ACC112 (cell line): Measurements from ENCODE around the gene WDR88.
"Not testable (repeated sequence)": the region's sequence is repeated elsewhere in the genome, so short reads cannot be mapped to it uniquely, and the experiment has no call there.

Experiments
- H2AFZ ChIP-seq: fragments of 200-600 bp; sonication (generic); one replicate; pipeline ENCODE4 v1.6.0; 2017; ENCODE audit warnings: antibody characterized with exemption, low read length; ENCODE audit not compliant: unreplicated experiment
- H3K27ac ChIP-seq: fragments of 200-600 bp; sonication (generic); 2 replicates; pipeline ENCODE4 v1.5.1; 2014; ENCODE audit warnings: low read depth, mild to moderate bottlenecking, antibody characterized with exemption, low read length, moderate library complexity
- H3K27me3 ChIP-seq: fragments of 200-600 bp; sonication (generic); 2 replicates; pipeline ENCODE4 v1.6.1; 2014; ENCODE audit warnings: mild to moderate bottlenecking, antibody characterized with exemption, low read length, moderate library complexity, mixed read lengths; ENCODE audit not compliant: insufficient read depth
- H3K36me3 ChIP-seq: fragments of 200-600 bp; sonication (generic); 2 replicates; pipeline ENCODE4 v1.6.1; 2016; ENCODE audit warnings: mild to moderate bottlenecking, antibody characterized with exemption, low read length, moderate library complexity, mixed read lengths; ENCODE audit not compliant: insufficient read depth
- H3K4me1 ChIP-seq: fragments of 200-600 bp; sonication (generic); one replicate; pipeline ENCODE4 v1.6.1; 2016; ENCODE audit warnings: low read length, mixed read lengths; ENCODE audit not compliant: insufficient read depth, unreplicated experiment, control insufficient read depth
- H3K4me3 ChIP-seq: fragments of 200-600 bp; sonication (generic); 2 replicates; pipeline ENCODE4 v1.5.1; 2014; ENCODE audit warnings: mild to moderate bottlenecking, low read depth, low read length
- H3K79me2 ChIP-seq: fragments of 200-600 bp; sonication (generic); one replicate; pipeline ENCODE4 v1.6.0; 2016; ENCODE audit warnings: low read length; ENCODE audit not compliant: control insufficient read depth, unreplicated experiment, insufficient read depth

WDR88 gene

DNA sequence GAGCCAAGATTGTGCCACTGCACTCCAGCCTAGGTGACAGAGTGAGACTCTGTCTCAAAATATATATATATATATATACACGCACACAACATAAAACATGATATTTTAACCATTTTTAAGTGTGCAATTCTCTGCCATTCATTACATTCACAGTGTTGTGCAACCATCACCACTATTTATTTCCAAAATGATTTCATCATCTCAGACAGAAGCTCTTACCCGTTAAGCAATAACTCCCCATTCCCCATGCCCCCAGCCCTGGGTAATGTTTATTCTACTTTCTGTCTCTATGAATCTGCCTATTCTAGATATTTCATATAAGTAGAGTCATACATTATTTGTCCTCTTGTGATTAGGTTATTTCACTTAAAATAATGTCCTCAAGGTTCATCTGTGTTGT, 20.3 kb downstream of the WDR88 start:
- Histone ChIP-seq H3K27me3 (no peaks in the 10 kb centered on the region), H3K4me1 (no peaks in the 10 kb centered on the region), H3K4me3 (no peak overlapping the region), H3K36me3 (no peaks in the 10 kb centered on the region), H3K79me2 (no peaks in the 10 kb centered on the region), H3K27ac (no peak overlapping the region), H2AFZ (no peak overlapping the region)

DNA sequence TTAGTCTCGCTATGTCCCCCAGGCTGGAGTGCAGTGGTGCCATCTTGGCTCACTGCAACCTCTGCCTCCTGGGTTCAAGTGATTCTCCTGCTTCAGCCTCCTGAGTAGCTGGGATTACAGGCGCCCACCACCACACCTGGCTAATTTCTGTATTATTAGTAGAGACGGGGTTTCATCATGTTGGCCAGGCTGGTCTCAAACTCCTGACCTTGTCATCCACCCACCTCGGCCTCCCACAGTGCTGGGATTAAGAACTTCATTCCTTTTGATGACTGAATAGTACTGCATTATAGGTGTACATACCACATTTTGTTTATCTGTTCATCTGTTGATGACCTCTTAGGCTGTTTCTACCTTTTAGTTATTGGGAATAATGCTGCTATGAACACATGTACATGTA, 20.7 kb downstream of the WDR88 start:
- not testable (repeated sequence) for H3K27ac ChIP-seq, H3K4me1 ChIP-seq, H3K27me3 ChIP-seq, H3K4me3 ChIP-seq, H3K36me3 ChIP-seq, H2AFZ ChIP-seq, H3K79me2 ChIP-seq

DNA sequence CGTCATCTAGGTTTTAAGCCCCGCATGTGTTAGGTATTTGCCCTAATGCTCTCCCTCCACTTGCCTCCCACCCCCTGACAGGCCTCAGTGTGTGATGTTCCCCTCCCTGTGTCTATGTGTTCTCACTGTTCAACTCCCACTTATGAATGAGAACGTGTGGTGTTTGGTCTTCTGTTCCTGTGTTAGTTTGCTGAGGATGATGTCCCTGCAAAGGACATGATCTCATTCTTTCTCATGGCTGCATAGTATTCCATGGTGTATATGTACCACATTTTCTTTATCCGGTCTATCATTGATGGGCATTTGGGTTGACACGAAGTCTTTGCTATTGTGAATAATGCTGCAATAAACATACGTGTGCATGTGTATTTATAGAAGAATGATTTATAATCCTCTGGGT, 22.4 kb downstream of the WDR88 start:
- H2AFZ ChIP-seq, H3K36me3 ChIP-seq, H3K27ac ChIP-seq, H3K79me2 ChIP-seq, H3K4me1 ChIP-seq, H3K27me3 ChIP-seq, H3K4me3 ChIP-seq: not testable (repeated sequence)

DNA sequence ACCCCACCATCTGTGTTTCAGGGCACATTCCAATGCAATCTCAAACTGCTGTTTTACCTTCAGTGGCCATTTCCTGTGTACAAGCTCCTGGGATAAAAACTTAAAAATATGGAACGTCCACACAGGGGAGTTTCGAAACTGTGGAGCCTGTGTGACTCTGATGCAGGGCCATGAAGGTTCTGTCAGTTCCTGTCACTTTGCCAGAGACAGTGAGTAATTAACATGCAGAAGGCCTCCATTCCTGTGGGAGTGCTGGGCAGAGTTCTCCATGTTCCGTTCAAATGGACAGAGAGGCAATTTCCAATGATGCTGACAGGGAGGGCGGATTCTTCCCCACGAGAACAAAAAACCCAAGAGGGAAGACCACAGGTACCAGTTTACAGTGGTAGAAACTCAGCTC, 24.4 kb downstream of the WDR88 start:
- H3K4me3 ChIP-seq = no peak overlapping the region
- no peak overlapping the region for H3K27ac ChIP-seq
- no peaks in the 10 kb centered on the region for H3K79me2 ChIP-seq
- no peaks in the 10 kb centered on the region for H3K36me3 ChIP-seq
- H3K27me3 ChIP-seq = no peaks in the 10 kb centered on the region
- no peak overlapping the region for H2AFZ ChIP-seq
- no peaks in the 10 kb centered on the region for H3K4me1 ChIP-seq

DNA sequence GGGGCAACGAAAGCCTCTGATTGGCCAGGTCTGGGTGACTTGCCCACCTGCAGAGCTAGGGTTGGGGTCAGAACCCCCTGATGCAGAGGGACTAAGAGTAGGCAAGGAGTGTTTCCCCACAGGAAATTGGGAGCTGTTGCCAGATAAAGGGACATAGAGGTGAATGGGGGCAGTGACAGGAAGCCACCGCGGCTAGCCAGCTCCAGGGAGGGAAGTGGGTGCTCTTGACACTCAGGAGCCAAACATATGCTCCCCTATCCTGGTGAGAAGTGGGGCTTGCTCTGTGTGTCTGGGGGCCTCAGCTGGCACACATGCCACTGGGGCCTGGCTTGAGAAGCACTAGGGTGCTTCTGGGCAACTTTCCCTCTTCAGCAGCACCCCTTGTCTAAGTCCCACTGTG, 26.0 kb downstream of the WDR88 start:
- Histone ChIP-seq H3K27ac (no peak overlapping the region), H3K4me3 (no peak overlapping the region), H2AFZ (no peak overlapping the region), H3K27me3 (no peaks in the 10 kb centered on the region), H3K79me2 (no peaks in the 10 kb centered on the region), H3K4me1 (no peaks in the 10 kb centered on the region), H3K36me3 (no peaks in the 10 kb centered on the region)

DNA sequence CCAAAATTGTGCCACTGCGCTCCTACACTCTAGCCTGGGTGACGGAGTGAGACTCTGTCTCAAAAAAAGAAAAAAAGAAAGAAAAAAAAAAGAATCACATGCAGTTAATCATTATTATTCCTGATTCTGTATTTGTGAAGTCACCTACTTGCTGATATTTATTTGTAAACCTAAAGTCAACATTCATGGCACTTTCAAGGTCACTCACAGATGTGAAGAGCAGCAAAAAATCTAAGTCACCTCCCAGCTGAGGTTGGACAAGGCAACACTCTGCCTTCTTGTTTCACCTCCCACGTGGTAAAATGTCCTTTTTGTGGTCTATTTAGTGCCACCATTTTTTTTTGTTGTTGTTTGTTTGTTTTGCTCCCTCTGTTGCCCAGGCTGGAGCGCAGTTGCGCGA, 26.5 kb downstream of the WDR88 start:
- no peak overlapping the region for H3K4me3 ChIP-seq
- H3K4me1 ChIP-seq = no peaks in the 10 kb centered on the region
- H3K36me3 ChIP-seq = no peaks in the 10 kb centered on the region
- no peaks in the 10 kb centered on the region for H3K79me2 ChIP-seq
- no peaks in the 10 kb centered on the region for H3K27me3 ChIP-seq
- H3K27ac ChIP-seq = no peak overlapping the region
- H2AFZ ChIP-seq = no peak overlapping the region

DNA sequence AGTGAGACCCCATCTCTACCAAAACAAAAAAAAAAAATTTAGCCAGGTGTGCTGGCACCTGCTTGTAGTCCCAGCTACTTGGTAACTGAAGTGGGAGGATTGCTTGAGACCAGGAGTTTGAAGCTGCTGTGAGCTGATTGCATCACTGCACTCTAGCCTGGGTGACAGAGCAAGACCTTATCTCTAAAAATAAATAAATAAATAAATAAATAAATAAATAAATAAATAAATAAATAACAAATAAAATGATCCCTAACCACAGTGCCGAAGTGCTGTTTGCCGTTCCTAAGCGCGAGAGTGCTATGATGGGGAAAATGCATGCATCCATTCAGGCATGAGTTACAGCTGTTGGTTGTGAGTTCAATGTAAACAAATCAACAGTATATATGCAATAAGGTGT, 27.2 kb downstream of the WDR88 start:
- Histone ChIP-seq H3K27me3 (no peaks in the 10 kb centered on the region), H3K4me1 (no peaks in the 10 kb centered on the region), H3K27ac (no peak overlapping the region), H2AFZ (no peak overlapping the region), H3K4me3 (no peak overlapping the region), H3K36me3 (no peaks in the 10 kb centered on the region), H3K79me2 (no peaks in the 10 kb centered on the region)

DNA sequence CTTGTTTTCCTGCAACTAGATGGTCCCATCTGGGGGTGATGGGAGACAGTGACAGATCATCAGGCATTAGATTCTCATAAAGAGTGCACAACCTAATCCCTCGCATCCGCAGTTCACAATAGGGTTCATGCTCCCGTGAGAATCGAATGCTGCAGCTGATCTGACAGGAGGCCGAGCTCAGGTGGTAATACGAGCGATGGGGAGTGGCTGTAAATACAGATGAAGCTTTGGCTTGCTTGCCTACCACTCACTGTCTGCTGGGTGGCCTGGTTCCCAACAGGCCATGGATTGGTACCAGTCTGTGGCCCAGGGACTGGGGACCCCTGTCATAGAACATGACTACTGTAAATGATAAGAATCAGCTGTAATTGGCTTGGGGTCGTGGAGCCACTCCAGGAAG, 28.0 kb downstream of the WDR88 start:
- Histone ChIP-seq H3K4me3 (no peak overlapping the region), H3K4me1 (no peaks in the 10 kb centered on the region), H2AFZ (no peak overlapping the region), H3K27ac (no peak overlapping the region), H3K79me2 (no peaks in the 10 kb centered on the region), H3K27me3 (no peaks in the 10 kb centered on the region), H3K36me3 (no peaks in the 10 kb centered on the region)

DNA sequence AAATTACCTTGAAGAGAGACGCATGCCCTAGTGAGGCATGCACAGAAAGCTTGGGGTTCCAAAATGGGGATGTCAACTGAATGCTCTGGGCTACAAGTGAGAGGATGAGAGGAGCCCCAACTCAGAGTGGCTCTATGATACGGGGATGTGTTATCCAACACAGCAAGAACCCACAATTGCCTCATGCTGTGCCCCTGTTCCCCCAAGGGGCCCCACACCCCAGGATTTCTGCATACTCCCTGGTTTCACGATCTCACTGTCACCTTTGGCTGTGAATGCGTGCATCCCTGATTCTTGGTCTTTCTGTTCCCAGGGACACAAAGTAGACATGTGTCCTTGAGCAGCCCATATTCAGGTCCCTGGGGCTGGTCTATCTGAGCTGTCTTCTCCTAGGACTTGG, 29.3 kb downstream of the WDR88 start:
- H3K4me1 ChIP-seq = no peaks in the 10 kb centered on the region
- H3K36me3 ChIP-seq = no peaks in the 10 kb centered on the region

DNA sequence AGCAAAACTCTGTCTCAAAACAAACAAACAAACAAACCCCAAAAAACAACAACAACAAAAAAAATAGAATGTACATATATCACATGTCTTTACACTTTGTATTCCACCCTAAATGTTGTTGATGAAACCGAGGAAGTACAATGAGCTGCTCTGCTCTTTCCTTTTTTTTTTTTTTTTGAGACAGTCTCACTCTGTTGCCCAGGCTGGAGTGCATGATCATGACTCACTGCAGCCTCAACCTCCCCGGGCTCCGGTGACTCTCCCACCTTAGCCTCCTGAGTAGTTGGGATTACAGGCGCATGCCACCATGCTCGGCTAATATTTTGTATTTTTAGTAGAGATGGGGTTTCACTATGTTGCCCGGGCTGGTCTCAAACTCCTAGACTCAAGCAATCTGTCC, 31.6 kb downstream of the WDR88 start:
- Histone ChIP-seq H3K4me3 (no peak overlapping the region), H2AFZ (no peak overlapping the region), H3K4me1 (no peaks in the 10 kb centered on the region), H3K79me2 (no peaks in the 10 kb centered on the region), H3K27me3 (no peaks in the 10 kb centered on the region), H3K27ac (no peak overlapping the region), H3K36me3 (no peaks in the 10 kb centered on the region)

More for the DNA sequence above, 29.3 kb downstream of the WDR88 start:
- Histone ChIP-seq H3K27ac (no peak overlapping the region), H3K4me3 (no peak overlapping the region), H3K79me2 (no peaks in the 10 kb centered on the region), H2AFZ (no peak overlapping the region), H3K27me3 (no peaks in the 10 kb centered on the region)

DNA sequence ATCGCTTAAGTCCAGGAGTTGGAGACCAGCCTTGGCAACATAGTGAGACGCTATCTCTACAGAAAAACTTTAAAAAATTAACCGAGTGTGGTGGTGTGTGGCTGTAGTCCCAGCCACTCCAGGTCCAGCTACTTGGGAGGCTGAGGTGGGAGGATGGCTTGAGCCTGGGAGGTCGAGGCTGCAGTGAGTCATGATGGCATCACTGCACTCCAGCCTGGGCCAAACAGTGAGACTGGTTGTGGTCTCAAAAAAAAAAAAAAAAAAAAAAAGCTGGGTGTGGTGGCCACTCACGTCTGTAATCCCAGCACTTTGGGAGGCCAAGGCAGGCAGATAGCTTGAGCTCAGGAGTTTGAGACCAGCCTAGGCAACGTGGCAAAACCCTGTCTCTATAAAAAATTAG, 34.1 kb downstream of the WDR88 start:
- not testable (repeated sequence) for H3K36me3 ChIP-seq, H3K4me3 ChIP-seq, H3K27me3 ChIP-seq, H3K4me1 ChIP-seq, H2AFZ ChIP-seq, H3K79me2 ChIP-seq, H3K27ac ChIP-seq

DNA sequence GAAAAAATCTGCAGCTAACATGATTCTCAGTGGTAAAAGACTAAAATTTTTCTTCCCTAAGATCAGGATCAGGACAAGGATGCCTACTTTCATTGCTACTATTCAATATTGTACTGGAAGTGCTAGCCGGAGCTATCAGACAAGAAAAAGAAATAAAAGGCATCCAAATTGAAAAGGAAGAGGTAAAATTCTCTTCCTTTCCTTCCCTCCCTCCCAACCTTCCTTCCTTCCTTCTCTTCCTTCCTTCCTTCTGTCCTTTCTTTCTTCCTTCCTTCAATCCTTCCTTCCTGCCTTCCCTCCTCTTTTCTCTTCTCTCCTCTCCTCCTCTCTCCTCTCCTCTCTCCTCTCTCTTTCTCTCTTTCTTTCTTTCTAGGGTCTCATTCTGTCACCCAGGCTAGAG, 35.5 kb downstream of the WDR88 start:
- H3K27ac ChIP-seq = no peak overlapping the region
- no peak overlapping the region for H2AFZ ChIP-seq
- peaks cover 7% of the 10 kb centered on the region for H3K4me1 ChIP-seq
- H3K27me3 ChIP-seq = no peaks in the 10 kb centered on the region
- no peak overlapping the region for H3K4me3 ChIP-seq
- no peaks in the 10 kb centered on the region for H3K36me3 ChIP-seq
- H3K79me2 ChIP-seq = no peaks in the 10 kb centered on the region
